ENCODE measurements around the gene SCG3. TPM values are rescaled to one million over a fixed set of nuclear protein-coding genes. Genes with fewer than 3 reads are reported as not detected.

The SCG3 gene
- total RNA-seq, 1 donor from 2014 or later, result not detected

DNA sequence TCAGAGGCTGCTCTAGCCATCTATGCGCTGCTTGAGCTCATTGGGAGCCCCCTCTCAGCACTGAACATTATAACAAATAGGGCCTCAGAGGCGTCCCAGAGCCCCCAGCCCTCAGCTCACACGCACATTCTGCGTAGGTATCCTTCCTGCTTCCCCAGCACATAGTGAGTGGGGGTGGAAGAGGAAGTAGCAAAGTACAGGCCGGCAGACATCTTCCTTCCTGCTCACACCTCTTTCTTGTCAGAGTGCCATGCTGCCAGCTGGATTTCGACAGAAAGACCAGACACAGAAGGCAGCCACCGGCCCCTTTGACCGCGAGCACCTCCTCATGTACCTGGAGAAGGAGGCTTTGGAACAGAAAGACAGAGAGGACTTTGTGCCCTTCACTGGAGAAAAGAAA is 86.7 kb downstream of the SCG3 start:
- DNase-seq (ENCODE audit: low read depth), result no peak
- H3K4me3 ChIP-seq (ENCODE audit: low read depth, low read length), result no peak overlapping the region
- TF ChIP-seq, protein P1, sequence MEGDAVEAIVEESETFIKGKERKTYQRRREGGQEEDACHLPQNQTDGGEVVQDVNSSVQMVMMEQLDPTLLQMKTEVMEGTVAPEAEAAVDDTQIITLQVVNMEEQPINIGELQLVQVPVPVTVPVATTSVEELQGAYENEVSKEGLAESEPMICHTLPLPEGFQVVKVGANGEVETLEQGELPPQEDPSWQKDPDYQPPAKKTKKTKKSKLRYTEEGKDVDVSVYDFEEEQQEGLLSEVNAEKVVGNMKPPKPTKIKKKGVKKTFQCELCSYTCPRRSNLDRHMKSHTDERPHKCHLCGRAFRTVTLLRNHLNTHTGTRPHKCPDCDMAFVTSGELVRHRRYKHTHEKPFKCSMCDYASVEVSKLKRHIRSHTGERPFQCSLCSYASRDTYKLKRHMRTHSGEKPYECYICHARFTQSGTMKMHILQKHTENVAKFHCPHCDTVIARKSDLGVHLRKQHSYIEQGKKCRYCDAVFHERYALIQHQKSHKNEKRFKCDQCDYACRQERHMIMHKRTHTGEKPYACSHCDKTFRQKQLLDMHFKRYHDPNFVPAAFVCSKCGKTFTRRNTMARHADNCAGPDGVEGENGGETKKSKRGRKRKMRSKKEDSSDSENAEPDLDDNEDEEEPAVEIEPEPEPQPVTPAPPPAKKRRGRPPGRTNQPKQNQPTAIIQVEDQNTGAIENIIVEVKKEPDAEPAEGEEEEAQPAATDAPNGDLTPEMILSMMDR (conservative IDR thresholded peaks at IDR 0.05; ENCODE audit: low read depth, low read length), result no peak

Other genes starting within 250 kb of the SCG3 start
- 6.8 and 8.7 TPM in 2 replicates for gene DMXL2, start 58.7 kb upstream of the SCG3 start, total RNA-seq
- 1.7 and 8.0 TPM in 2 replicates for gene LYSMD2, start 56.2 kb downstream of the SCG3 start, total RNA-seq
- 1.5 and 1.6 TPM in 2 replicates for gene TMOD2, start 70.1 kb downstream of the SCG3 start, total RNA-seq
- 36.0 and 42.2 TPM in 2 replicates for gene TMOD3, start 148.2 kb downstream of the SCG3 start, total RNA-seq

All from epithelial cell of proximal tubule (primary cell).